ENCODE measurements around the gene POR.

Gene POR

GRCh38 chr7:75989500-75990388, 74.8 kb downstream of the POR start:
- TF ChIP-seq CTCF (IDR thresholded peaks at IDR 0.05; ENCODE audit: borderline replicate concordance, insufficient read depth, low read depth, low read length), result no peak
- no peak overlapping the region for H3K4me3 ChIP-seq (ENCODE audit: low read depth, low read length)

GRCh38 chr7:75991531-75992082, 76.7 kb downstream of the POR start:
- no peak for TF ChIP-seq CTCF (IDR thresholded peaks at IDR 0.05; ENCODE audit: borderline replicate concordance, insufficient read depth, low read depth, low read length)
- no peak overlapping the region for H3K4me3 ChIP-seq (ENCODE audit: low read depth, low read length)

GRCh38 chr7:75992083-75992755, 77.3 kb downstream of the POR start:
- H3K4me3 ChIP-seq (ENCODE audit: low read depth, low read length), result no peak overlapping the region

GRCh38 chr7:75993689-75994387, 78.9 kb downstream of the POR start:
- no peak for TF ChIP-seq CTCF (IDR thresholded peaks at IDR 0.05; ENCODE audit: borderline replicate concordance, insufficient read depth, low read depth, low read length)

More at GRCh38 chr7:75992083-75992755, 77.3 kb downstream of the POR start:
- TF ChIP-seq CTCF (IDR thresholded peaks at IDR 0.05; ENCODE audit: borderline replicate concordance, insufficient read depth, low read depth, low read length), result no peak

GRCh38 chr7:75994388-75995051, 79.6 kb downstream of the POR start, which contains the start of gene TMEM120A:
TSS of gene TMEM120A (minus strand) at chr7:75994595. CDS start at chr7:75994570, 25 bp downstream.
- no peak for TF ChIP-seq CTCF (IDR thresholded peaks at IDR 0.05; ENCODE audit: borderline replicate concordance, insufficient read depth, low read depth, low read length)
- peak within 1 kb of the TSS; percentile 77 for H3K4me3 ChIP-seq (ENCODE audit: low read depth, low read length)

More at GRCh38 chr7:75993689-75994387, 78.9 kb downstream of the POR start:
- H3K4me3 ChIP-seq (ENCODE audit: low read depth, low read length), result peak overlapping the region; percentile 77

GRCh38 chr7:75995052-75995471, 80.1 kb downstream of the POR start:
- no peak for TF ChIP-seq CTCF (IDR thresholded peaks at IDR 0.05; ENCODE audit: borderline replicate concordance, insufficient read depth, low read depth, low read length)
- no peak overlapping the region for H3K4me3 ChIP-seq (ENCODE audit: low read depth, low read length)
